Aorta (tissue), 5 donors: ENCODE data around the gene ADGRA3. TPM values are rescaled to one million over a fixed set of nuclear protein-coding genes. Genes with fewer than 3 reads are reported as not detected.

ENCODE experiments used
- ATAC-seq: fragments of 200-7000 bp; cut with Tn5 transposase; one replicate; pipeline ENCODE4 v1.9.1; 2022; ENCODE audit warnings: moderate library complexity; ENCODE audit not compliant: low FRiP score
- DNase-seq, 2 donors: peaks; one replicate each; pipeline ENCODE4 v3.0.0-alpha.2; 2020
- H3K27ac ChIP-seq, 2 donors: one replicate each; pipeline ENCODE4 v1.5.1; 2013; ENCODE audit warnings: low read length in 2 of 2, mild to moderate bottlenecking in 2 of 2, moderate library complexity in 2 of 2, control low read depth in 1 of 2, inconsistent platforms in 1 of 2, low read depth in 1 of 2
- H3K27me3 ChIP-seq, 2 donors: one replicate each; pipeline ENCODE4 v1.6.1; 2013; ENCODE audit warnings: control low read depth in 1 of 2, low read length in 1 of 2, mild to moderate bottlenecking in 1 of 2, moderate library complexity in 1 of 2; ENCODE audit not compliant: insufficient read depth in 2 of 2, control insufficient read depth in 1 of 2
- H3K36me3 ChIP-seq, 2 donors: one replicate each; pipeline ENCODE4 v1.6.1; 2013; ENCODE audit warnings: control low read depth in 1 of 2, low read length in 1 of 2, mild to moderate bottlenecking in 1 of 2; ENCODE audit not compliant: insufficient read depth in 2 of 2, control insufficient read depth in 1 of 2
- H3K4me1 ChIP-seq, 2 donors: one replicate each; pipeline ENCODE4 v1.6.1; 2013; ENCODE audit warnings: low read length in 2 of 2, control low read depth in 1 of 2, mild to moderate bottlenecking in 1 of 2, moderate library complexity in 1 of 2; ENCODE audit not compliant: insufficient read depth in 2 of 2, control insufficient read depth in 1 of 2
- H3K4me3 ChIP-seq, 2 donors: one replicate each; pipeline ENCODE4 v1.5.1; 2013; ENCODE audit warnings: low read length in 2 of 2, control low read depth in 1 of 2, mild to moderate bottlenecking in 1 of 2
- H3K9me3 ChIP-seq: one replicate; pipeline ENCODE4 v1.6.1; 2013; ENCODE audit warnings: mild to moderate bottlenecking, low read length; ENCODE audit not compliant: control insufficient read depth
- WGBS, 2 donors: extraction: QIAGEN DNeasy Blood & Tissue Kit; methylation state at CpG; one replicate each; pipeline ENCODE4 v1.1.7; 2013; 5-methylcytosine and 5-hydroxymethylcytosine counted together
- intact Hi-C, 2 donors: fragments of 100-400 bp; cut with DNase I; formaldehyde crosslinking; loops; one replicate each; pipeline versions ENCODE4 v1.14.2 to v1.15.0; 2022
- polyA plus RNA-seq, 2 donors: library from polyadenylated mRNA; stranded (reverse); fragments of 200-250 nt; gene quantifications; one replicate each; pipeline ENCODE4 v1.2.3, GENCODE V29; 2013
- total RNA-seq, 2 donors: library from RNA; stranded (reverse); fragmentation: NEBNext Ultra II Directional; extraction: Animal tissue kit (Norgen Biotek cat#: 25700); gene quantifications; one replicate each; pipeline ENCODE4 v1.2.1, GENCODE V29; 2021
- donor health status: healthy with polysubstance abuse.
- donor health status: Bipolar disorder and iron deficiency.
- donor health status: DM: no; HTN: no; CAD: no.
- donor health status: DM: no; HTN: no; CAD: no.
- donor health status: DM: yes; HTN: yes; CAD: no.

ADGRA3 gene
- total and polyA plus RNA-seq, 4 donors: 6.6 to 22.5 (median 14.2) TPM

DNA sequence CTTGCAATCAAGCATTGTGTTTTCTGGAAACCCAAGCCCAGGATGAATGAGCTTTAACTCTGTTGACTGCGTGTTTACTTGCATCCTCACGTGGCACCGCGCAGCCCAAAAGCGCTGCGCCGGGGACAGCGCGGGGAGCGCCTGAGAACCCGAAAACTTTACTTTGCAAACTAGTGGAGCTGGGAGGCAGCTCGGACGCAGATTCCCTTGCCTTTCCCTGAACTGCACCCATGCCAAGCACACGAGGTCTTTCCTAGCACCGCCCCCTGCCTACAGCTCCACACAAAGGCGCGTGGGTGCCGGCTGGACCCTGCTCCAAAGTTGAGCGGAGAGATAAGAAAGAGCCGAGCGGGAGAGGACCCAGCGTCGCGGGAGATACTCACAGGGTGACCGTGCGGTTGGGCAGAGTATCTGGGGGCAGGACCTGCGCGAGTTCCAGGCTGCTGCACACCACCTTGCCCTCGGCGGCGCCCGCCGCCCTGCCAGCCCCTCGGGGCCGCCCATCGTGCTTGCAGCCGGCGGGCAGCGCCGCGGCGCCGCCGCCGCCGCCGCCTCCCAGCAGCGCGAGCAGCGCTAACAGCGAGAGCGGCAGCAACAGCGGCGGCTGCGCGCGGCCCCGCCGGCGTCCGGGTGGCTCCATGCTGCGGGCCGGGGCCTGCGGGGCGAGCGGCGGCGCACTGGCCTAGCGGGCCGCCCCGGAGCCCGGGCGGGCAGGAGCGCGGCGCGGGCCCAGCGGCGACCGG, 550 bp downstream of the ADGRA3 start:
- peak; percentile 77 for ATAC-seq
- intact Hi-C loops: loop anchor here (5.0 to 10.0 kb wide), 4 partner anchors 89 to 162 kb away; no protein-coding TSS in a partner anchor

DNA sequence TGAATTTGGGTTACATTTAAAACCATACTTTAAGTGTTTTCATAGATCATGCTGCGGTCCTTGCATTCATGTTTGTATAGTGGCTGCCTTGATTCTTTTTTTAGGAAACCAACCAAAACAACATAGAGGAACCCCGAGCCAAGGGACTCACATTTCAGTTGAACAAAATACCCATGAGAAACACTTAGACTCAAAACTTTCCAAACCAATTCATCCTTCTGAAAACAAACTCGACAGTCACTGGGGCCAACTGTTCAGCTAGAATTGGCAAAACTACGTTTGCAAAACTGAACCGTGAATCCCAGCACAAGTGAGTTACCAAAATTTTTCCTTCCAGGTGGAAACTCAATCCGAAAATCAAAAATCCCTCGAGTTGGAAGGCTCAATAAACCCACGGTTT, 1.4 kb downstream of the ADGRA3 start:
- no peaks in the 10 kb centered on the region for H3K36me3 ChIP-seq
- 1% methylated on average over 8 of the region's 8 CpGs for WGBS, 2 donors
- H3K27me3 ChIP-seq: no peaks in the 10 kb centered on the region
- DNase-seq: no peak
- intact Hi-C loops: loop anchor here (10.0 kb wide), 2 partner anchors 90 to 160 kb away; no protein-coding TSS in a partner anchor
- no peak for ATAC-seq
- H3K4me3 ChIP-seq: peak overlapping the region; percentile 3 to 70
- H3K4me1 ChIP-seq: peaks cover 0 to 6% of the 10 kb centered on the region in 2 donors
- peak overlapping the region in 1 of 2 donors; percentile 30 for H3K27ac ChIP-seq
- H3K9me3 ChIP-seq: no peaks in the 10 kb centered on the region

More for the DNA sequence above, 550 bp downstream of the ADGRA3 start:
- peak; percentile 70 to 86 for DNase-seq
- Histone ChIP-seq H3K4me1 (peaks cover 0 to 2% of the 10 kb centered on the region in 2 donors), H3K9me3 (no peaks in the 10 kb centered on the region), H3K27me3 (no peaks in the 10 kb centered on the region), H3K27ac (peak overlapping the region; percentile 30 to 63), H3K4me3 (peak overlapping the region; percentile 70 to 88), H3K36me3 (no peaks in the 10 kb centered on the region)
- WGBS, 2 donors: 0 to 1% methylated on average over 57 to 80 of the region's 80 CpGs

DNA sequence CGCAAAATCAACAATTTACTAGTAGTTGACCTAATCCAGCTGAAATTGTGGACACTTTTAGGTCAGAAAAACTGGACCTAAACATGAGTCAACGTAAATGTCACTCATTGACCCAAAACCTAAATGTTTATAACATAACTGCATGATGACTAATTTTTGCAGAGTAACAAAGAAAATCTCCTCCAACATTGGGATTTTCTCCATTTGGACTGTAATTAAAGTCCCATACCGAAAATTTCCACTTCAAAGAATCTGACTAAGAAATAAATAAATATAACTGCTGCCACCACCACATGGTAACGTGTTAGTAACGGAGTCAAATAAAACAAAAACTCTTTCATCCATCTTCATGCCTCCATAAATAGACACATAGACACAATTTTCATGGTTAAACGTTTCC, 1.9 kb downstream of the ADGRA3 start:
- H3K4me3 ChIP-seq: peak overlapping the region in 1 of 2 donors; percentile 70
- H3K27ac ChIP-seq: no peak overlapping the region
- intact Hi-C loops: loop anchor here (10.0 kb wide), 2 partner anchors 91 to 161 kb away; no protein-coding TSS in a partner anchor
- peaks cover 0 to 6% of the 10 kb centered on the region in 2 donors for H3K4me1 ChIP-seq
- ATAC-seq: no peak
- no peaks in the 10 kb centered on the region for H3K27me3 ChIP-seq
- 21 to 25% methylated on average over 6 of the region's 6 CpGs for WGBS, 2 donors
- no peaks in the 10 kb centered on the region for H3K9me3 ChIP-seq
- no peaks in the 10 kb centered on the region for H3K36me3 ChIP-seq
- DNase-seq: no peak

DNA sequence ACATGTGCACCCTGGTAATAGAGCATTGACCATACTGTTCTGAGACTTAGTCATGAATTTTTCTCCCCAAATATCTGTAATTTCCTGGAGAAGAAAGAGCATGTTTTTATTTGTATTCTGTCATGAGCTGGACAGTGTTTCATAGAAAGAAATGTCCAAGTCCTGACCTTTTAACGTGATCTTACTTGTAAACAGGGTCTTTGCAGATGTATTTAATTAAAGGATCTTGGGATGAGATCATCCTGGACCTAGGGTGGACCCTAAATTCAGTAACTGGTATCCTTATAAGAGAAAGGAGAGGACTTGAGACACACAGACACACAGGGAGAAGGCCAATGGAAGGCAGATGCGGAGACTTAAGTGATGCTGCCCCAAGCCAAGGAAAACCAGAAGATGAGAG, 3.6 kb downstream of the ADGRA3 start:
- Histone ChIP-seq H3K27ac (no peak overlapping the region), H3K4me3 (no peak overlapping the region), H3K36me3 (no peaks in the 10 kb centered on the region), H3K4me1 (peaks cover 0 to 6% of the 10 kb centered on the region in 2 donors), H3K27me3 (no peaks in the 10 kb centered on the region), H3K9me3 (no peaks in the 10 kb centered on the region)
- intact Hi-C loops: loop anchor here (10.0 kb wide), 2 partner anchors 92 to 162 kb away; no protein-coding TSS in a partner anchor
- ATAC-seq (no peak), DNase-seq (no peak)
- 73 to 77% methylated on average over 2 of the region's 2 CpGs for WGBS, 2 donors

DNA sequence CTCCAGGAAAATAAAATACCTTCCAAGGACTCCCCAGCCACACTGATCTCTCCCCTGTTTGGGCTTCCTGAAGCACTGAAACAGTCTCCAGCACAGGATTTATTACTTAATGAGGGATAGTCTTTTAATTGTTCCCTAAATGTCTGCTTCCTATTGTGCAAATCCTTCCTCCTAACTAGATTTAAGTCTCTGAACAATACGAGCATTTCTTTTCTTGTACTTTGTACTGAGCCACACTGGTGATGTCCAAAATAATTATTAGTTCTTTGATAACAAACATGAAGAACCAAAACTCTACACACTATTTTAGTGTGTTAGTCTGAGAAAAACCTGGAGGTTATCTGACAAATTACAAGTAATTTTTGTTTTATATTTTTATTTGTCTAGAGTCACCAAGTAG, 5.1 kb downstream of the ADGRA3 start:
- ATAC-seq (no peak), DNase-seq (no peak)
- Histone ChIP-seq H3K27me3 (no peaks in the 10 kb centered on the region), H3K4me3 (no peak overlapping the region), H3K4me1 (peaks cover 0 to 6% of the 10 kb centered on the region in 2 donors), H3K36me3 (no peaks in the 10 kb centered on the region), H3K9me3 (no peaks in the 10 kb centered on the region), H3K27ac (no peak overlapping the region)
- 3% methylated on average over 1 of the region's 1 CpG for WGBS, 2 donors
- intact Hi-C loops: loop anchor here (10.0 kb wide), 2 partner anchors 94 to 164 kb away; no protein-coding TSS in a partner anchor

DNA sequence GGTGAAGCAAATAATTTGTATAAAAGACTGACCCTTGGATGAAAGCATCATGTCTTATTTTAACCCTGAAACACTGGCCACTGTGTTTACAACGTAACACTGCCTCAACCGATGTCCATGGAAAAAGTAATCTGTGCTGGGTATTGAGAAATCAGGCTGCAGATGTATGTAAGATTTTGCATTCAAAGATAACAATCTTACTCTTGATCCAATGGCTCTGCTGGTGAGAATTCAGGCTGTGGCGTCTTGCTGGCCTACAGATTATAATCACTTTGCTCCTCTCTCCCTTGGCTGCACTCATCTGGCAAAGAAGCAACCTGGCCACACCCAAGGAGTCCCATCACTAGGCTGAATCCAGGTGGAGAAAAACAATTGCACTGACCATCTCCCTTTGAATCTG, 7.5 kb downstream of the ADGRA3 start:
- H3K4me3 ChIP-seq: no peak overlapping the region
- DNase-seq (no peak), ATAC-seq (no peak)
- H3K27ac ChIP-seq: no peak overlapping the region
- peaks cover 0 to 6% of the 10 kb centered on the region in 2 donors for H3K4me1 ChIP-seq
- no peaks in the 10 kb centered on the region for H3K27me3 ChIP-seq
- intact Hi-C loops: no loop called here
- no peaks in the 10 kb centered on the region for H3K36me3 ChIP-seq
- WGBS, 2 donors: 90 to 97% methylated on average over 3 of the region's 3 CpGs
- H3K9me3 ChIP-seq: no peaks in the 10 kb centered on the region

DNA sequence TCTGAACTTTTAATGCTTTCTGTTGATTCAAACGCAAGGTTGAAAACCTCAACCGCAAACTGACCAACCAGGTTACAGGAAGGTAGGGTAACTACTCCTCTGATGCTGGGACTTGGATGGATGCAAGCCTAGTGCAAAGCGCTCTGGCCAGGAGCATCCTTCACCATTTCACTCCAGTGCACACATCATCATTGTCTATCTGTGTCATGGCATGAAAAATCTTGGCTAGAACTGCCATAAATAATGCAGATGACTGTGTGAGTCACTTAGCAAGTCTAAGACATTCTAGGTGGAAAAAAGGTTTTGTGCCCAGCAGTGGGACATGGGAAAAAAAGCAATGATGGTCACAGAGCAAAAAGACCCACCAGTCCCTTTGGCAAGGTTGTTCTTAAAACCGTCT, 10.9 kb downstream of the ADGRA3 start:
- intact Hi-C loops: no loop called here
- peaks cover 0 to 2% of the 10 kb centered on the region in 2 donors for H3K4me1 ChIP-seq
- no peaks in the 10 kb centered on the region for H3K27me3 ChIP-seq
- no peak overlapping the region for H3K27ac ChIP-seq
- ATAC-seq: no peak
- no peak for DNase-seq
- H3K9me3 ChIP-seq: no peaks in the 10 kb centered on the region
- H3K4me3 ChIP-seq: no peak overlapping the region
- no peaks in the 10 kb centered on the region for H3K36me3 ChIP-seq
- WGBS, 2 donors: 94 to 96% methylated on average over 4 of the region's 4 CpGs

DNA sequence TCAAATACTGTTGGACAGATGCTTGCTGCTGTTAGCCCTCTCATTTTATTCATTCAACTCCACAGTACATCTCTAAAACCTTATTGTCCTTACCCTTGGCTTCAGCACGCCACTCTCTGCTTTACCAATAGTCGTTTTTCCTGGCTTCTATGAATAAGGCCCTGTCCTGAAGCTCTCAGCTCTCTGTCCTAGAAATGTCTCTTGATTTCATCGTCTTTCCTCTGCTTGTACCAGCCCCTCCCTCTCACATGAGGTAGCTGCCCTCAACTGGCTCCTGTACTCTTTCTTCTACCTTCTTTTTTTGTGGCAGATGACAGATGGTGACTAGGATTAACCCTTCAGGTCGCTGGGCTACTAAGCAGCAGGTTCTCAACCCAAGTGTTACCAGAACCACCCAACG, 11.4 kb downstream of the ADGRA3 start:
- Histone ChIP-seq H3K27ac (no peak overlapping the region), H3K27me3 (no peaks in the 10 kb centered on the region), H3K4me3 (no peak overlapping the region), H3K9me3 (no peaks in the 10 kb centered on the region), H3K4me1 (peaks cover 0 to 2% of the 10 kb centered on the region in 2 donors), H3K36me3 (no peaks in the 10 kb centered on the region)
- DNase-seq: no peak
- intact Hi-C loops: no loop called here
- WGBS, 2 donors: 89% methylated on average over 5 of the region's 5 CpGs
- no peak for ATAC-seq
